HL-60 (cell line): ENCODE measurements around the gene HMGXB4.

Experiments
- DNase-seq, 2 experiments: peaks; one replicate each; pipeline ENCODE4 v3.0.0-alpha.2; 2010 to 2020; ENCODE audit warnings: low read depth in 1 of 2, low spot score in 1 of 2
- H3K27ac ChIP-seq: fragments of 250-450 bp; sonication (Bioruptor Pico); replicated peaks from 2 replicates; pipeline ENCODE4 v1.5.1; 2020; ENCODE audit warnings: mild to moderate bottlenecking, moderate library complexity
- H3K27me3 ChIP-seq: fragments of 250-450 bp; sonication (Bioruptor Pico); 2 replicates; pipeline ENCODE4 v1.5.1; 2021; ENCODE audit warnings: mild to moderate bottlenecking, moderate library complexity; ENCODE audit not compliant: insufficient read depth, poor library complexity, severe bottlenecking
- H3K4me3 ChIP-seq: replicated peaks from 2 replicates; pipeline ENCODE4 v1.5.1; 2011; ENCODE audit warnings: mild to moderate bottlenecking, control low read depth, low read length; ENCODE audit not compliant: insufficient read depth
- CTCF ChIP-seq: IDR thresholded peaks from one replicate; pipeline ENCODE4 v1.5.1; 2011; ENCODE audit warnings: low read length, control low read depth, inconsistent platforms; ENCODE audit not compliant: insufficient read depth
- GABPA ChIP-seq: IDR thresholded peaks from 2 replicates; pipeline ENCODE4 v1.6.1; 2012; ENCODE audit warnings: low read depth
- POLR2AphosphoS5 ChIP-seq: IDR thresholded peaks from 2 replicates; pipeline ENCODE4 v1.6.1; 2012; ENCODE audit warnings: low read depth
- REST ChIP-seq: IDR thresholded peaks from 2 replicates; pipeline ENCODE4 v1.6.1; 2012; ENCODE audit warnings: low read depth; ENCODE audit not compliant: insufficient replicate concordance
- SPI1 ChIP-seq: IDR thresholded peaks from 2 replicates; pipeline ENCODE4 v1.6.1; 2012; ENCODE audit warnings: low read depth, mild to moderate bottlenecking, borderline replicate concordance

The HMGXB4 gene

GRCh38 chr22:35317680-35318290 lies 60.5 kb downstream of the HMGXB4 start:
- Histone ChIP-seq H3K27ac (no peak overlapping the region), H3K27me3 (no peaks in the 10 kb centered on the region)
- DNase-seq = no peak

GRCh38 chr22:35318346-35319215 lies 61.3 kb downstream of the HMGXB4 start:
- H3K4me3 ChIP-seq = no peak overlapping the region
- no peak for DNase-seq
- no peak overlapping the region for H3K27ac ChIP-seq
- no peaks in the 10 kb centered on the region for H3K27me3 ChIP-seq
- TF ChIP-seq GABPA = no peak

More at GRCh38 chr22:35317680-35318290, 60.5 kb downstream of the HMGXB4 start:
- TF ChIP-seq POLR2AphosphoS5 (no peak), CTCF (no peak), REST (no peak), GABPA (no peak), SPI1 (no peak)
- H3K4me3 ChIP-seq = no peak overlapping the region

GRCh38 chr22:35319244-35319985 lies 62.1 kb downstream of the HMGXB4 start:
- Histone ChIP-seq H3K4me3 (no peak overlapping the region), H3K27ac (no peak overlapping the region), H3K27me3 (no peaks in the 10 kb centered on the region)
- DNase-seq = no peak
- no peak for TF ChIP-seq GABPA
- no peak for TF ChIP-seq POLR2AphosphoS5
- no peak for TF ChIP-seq SPI1
- TF ChIP-seq CTCF = no peak
- TF ChIP-seq REST = no peak

- Histone ChIP-seq H3K4me3 (no peak overlapping the region), H3K27ac (no peak overlapping the region), H3K27me3 (no peaks in the 10 kb centered on the region)
- no peak for DNase-seq
- TF ChIP-seq REST (no peak), POLR2AphosphoS5 (no peak), SPI1 (no peak), CTCF (no peak)
These were observed 64.8 kb downstream of the HMGXB4 start for GRCh38 chr22:35322126-35322525.
